SK-MEL-5 (cell line): Measurements from ENCODE around the gene CDX4. TPM values are rescaled to one million over a fixed set of nuclear protein-coding genes. Genes with fewer than 3 reads are reported as not detected.
"Not testable (repeated sequence)": the region's sequence is repeated elsewhere in the genome, so short reads cannot be mapped to it uniquely, and the experiment has no call there.

ENCODE experiments used
- DNase-seq: peaks from one replicate; pipeline ENCODE4 v3.0.0-alpha.2; 2016; ENCODE audit warnings: low read depth, low spot score
- in situ Hi-C: cut with HindIII; loops from 2 replicates; pipeline ENCODE4 v1.10.0; 2016; ENCODE audit warnings: low sequenced_read_pairs, high pct_unique_total_duplicates, low pct_unique_long_range_greater_than_20kb
- polyA plus RNA-seq, 2 experiments: library from polyadenylated mRNA; depleted of rRNA; stranded (reverse); fragments of >200 nt; gene quantifications; 2 replicates each; pipeline ENCODE4 v1.2.3, GENCODE V29; 2015
- small RNA-seq, 2 experiments: library from RNA; depleted of rRNA; stranded (forward); fragments of <200 nt; gene quantifications; one replicate each; pipeline ENCODE3, GENCODE V24; 2014
- total RNA-seq: library from RNA; depleted of rRNA; stranded (reverse); fragments of >200 nt; shearing (Covaris generic); gene quantifications from 2 replicates; pipeline ENCODE4 v1.2.3, GENCODE V29; 2014; rRNA removed

CDX4 gene
- total RNA-seq = not detected in 2 replicates
- not detected in 2 replicates for polyA plus RNA-seq (2015; cell fraction: cytosol; rRNA removed)
- polyA plus RNA-seq (2015; cell fraction: nucleus; rRNA removed) = not detected in 2 replicates

GRCh38 chrX:73446831-73447230 is at the start of gene CDX4:
CDX4 (plus strand) TSS chrX:73447053; CDS start chrX:73447254, 201 bp downstream.
- in situ Hi-C loops = no loop called here
- no peak for DNase-seq

GRCh38 chrX:73398185-73398914 is 48.5 kb upstream of the CDX4 start:
- in situ Hi-C loops = no loop called here
- DNase-seq = no peak

- in situ Hi-C loops = no loop called here
- no peak for DNase-seq
Observed at GRCh38 chrX:73400136-73400748, 46.6 kb upstream of the CDX4 start.

GRCh38 chrX:73401591-73402266 is 45.1 kb upstream of the CDX4 start:
- DNase-seq = no peak
- in situ Hi-C loops = no loop called here

GRCh38 chrX:73412930-73413329 is 33.9 kb upstream of the CDX4 start:
- DNase-seq = no peak
- in situ Hi-C loops = no loop called here

GRCh38 chrX:73447311-73447794 is 500 bp downstream of the CDX4 start:
- DNase-seq = no peak
- in situ Hi-C loops = no loop called here

- no peak for DNase-seq
- in situ Hi-C loops = no loop called here
Observed at GRCh38 chrX:73448379-73448778, 1.5 kb downstream of the CDX4 start.

- DNase-seq = no peak
- in situ Hi-C loops = no loop called here
Observed at GRCh38 chrX:73455171-73455570, 8.3 kb downstream of the CDX4 start.

GRCh38 chrX:73457306-73457705 is 10.5 kb downstream of the CDX4 start:
- no peak for DNase-seq
- in situ Hi-C loops = no loop called here

GRCh38 chrX:73468376-73468775 is 21.5 kb downstream of the CDX4 start:
- no peak for DNase-seq
- in situ Hi-C loops = no loop called here

- in situ Hi-C loops = no loop called here
- no peak for DNase-seq
Observed at GRCh38 chrX:73478961-73479360, 32.1 kb downstream of the CDX4 start.

GRCh38 chrX:73481521-73481920 is 34.7 kb downstream of the CDX4 start:
- in situ Hi-C loops = no loop called here
- no peak for DNase-seq

GRCh38 chrX:73490661-73491060 is 43.8 kb downstream of the CDX4 start:
- DNase-seq = no peak
- in situ Hi-C loops = no loop called here

- in situ Hi-C loops, DNase-seq: not testable (repeated sequence)
Observed at GRCh38 chrX:73492178-73492577, 45.3 kb downstream of the CDX4 start.

Small RNAs within 50 kb of the gene (small RNA-seq; reads per million reads assigned to genes)
- gene MORF4L1P6 (0 reads per million in 2 experiments), gene RNU6-1044P (0 reads per million in 2 experiments)

Other genes with a start within 250 kb of the CDX4 start
- gene NAP1L2, start 232.2 kb upstream of the CDX4 start, total RNA-seq = 0.37 and 1.2 TPM in 2 replicates
- gene CHIC1, start 116.1 kb downstream of the CDX4 start, total RNA-seq = 8.9 and 10.1 TPM in 2 replicates